AG20443 (cell line): ENCODE data around the gene MYOC.
A peak's percentile ranks its signal among the peaks of the same experiment; 100 is the strongest.
"Not testable (repeated sequence)": the region's sequence is repeated elsewhere in the genome, so short reads cannot be mapped to it uniquely, and the experiment has no call there.

Experiments
- DNase-seq: peaks from one replicate; pipeline ENCODE4 v3.0.0; 2012; ENCODE audit warnings: low spot score, mixed read lengths

MYOC gene

DNA sequence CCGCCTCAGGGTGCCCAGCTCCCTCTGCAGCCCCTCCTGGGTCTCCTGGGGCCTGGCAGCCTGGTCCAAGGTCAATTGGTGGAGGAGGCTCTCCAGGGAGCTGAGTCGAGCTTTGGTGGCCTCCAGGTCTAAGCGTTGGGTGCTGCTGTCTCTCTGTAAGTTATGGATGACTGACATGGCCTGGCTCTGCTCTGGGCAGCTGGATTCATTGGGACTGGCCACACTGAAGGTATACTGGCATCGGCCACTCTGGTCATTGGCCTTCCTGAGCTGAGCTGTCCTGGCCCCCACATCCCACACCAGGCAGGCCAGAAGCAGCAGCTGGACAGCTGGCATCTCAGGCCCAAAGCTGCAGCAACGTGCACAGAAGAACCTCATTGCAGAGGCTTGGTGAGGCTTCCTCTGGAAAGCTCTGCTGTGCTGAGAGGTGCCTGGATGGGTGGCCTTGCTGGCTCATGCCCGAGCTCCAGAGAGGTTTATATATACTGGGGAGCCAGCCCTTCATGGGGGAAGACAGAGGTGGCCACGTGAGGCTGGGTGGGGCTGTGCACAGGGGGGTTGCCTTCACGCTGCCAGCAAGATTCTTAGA lies at the start of gene MYOC:
Gene MYOC, minus strand, starts transcription at position 455 of the 589 bp plus-strand sequence. Its CDS starts 77 bp downstream, at position 378.
- DNase-seq: no peak

DNA sequence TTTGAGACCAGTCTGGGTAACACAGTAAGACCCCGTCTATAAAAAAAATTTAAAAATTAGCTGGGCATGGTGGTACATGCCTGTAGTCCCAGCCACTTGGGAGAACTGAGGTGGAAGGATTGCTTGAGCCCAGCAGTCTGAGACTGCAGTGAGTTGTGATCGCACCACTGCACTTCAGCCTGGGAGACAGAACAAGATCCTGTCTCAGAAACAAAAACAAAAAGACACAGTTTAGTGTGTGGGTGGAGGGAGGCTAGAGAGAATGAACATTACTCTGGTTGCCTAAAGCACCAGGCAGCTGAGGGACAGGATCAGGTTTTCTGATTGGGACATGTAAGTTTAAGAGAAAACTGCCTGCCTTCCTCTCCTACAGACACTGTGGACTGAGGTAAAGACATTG lies 47.0 kb upstream of the MYOC start:
- no peak for DNase-seq

DNA sequence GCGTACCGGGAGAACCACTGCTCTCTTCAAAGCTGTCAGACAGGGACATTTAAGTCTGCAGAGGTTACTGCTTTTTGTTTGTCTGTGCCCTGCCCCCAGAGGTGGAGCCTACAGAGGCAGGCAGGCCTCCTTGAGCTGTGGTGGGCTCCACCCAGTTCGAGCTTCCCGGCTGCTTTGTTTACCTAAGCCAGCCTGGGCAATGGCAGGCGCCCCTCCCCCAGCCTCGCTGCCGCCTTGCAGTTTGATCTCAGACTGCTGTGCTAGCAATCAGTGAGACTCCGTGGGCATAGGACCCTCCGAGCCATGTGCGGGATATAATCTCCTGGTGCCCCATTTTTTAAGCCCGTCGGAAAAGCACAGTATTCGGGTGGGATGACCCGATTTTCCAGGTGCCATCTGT lies 43.3 kb upstream of the MYOC start:
- DNase-seq: not testable (repeated sequence)

- DNase-seq: not testable (repeated sequence)
These were observed 41.1 kb upstream of the MYOC start for GRCh38 chr1:171693541-171693940.

DNA sequence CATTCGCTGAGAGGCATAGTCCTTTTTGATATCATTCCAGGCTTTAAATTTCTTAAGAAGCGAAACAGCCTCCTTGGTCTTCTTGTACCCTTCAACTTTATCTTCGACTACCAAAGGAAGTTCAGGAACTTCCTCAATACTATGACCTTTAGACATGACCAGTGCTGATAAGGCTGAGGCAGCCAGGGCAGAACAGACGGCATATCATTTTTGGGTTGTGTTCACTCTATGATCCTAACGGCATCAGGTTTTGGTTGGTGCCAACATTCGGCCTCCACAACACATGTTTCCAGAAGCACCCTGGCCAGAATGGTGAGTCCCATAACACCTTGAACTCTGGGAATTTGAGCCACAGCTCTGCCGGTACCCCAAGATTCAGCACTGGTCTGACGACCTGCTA lies 31.4 kb upstream of the MYOC start:
- no peak for DNase-seq

DNA sequence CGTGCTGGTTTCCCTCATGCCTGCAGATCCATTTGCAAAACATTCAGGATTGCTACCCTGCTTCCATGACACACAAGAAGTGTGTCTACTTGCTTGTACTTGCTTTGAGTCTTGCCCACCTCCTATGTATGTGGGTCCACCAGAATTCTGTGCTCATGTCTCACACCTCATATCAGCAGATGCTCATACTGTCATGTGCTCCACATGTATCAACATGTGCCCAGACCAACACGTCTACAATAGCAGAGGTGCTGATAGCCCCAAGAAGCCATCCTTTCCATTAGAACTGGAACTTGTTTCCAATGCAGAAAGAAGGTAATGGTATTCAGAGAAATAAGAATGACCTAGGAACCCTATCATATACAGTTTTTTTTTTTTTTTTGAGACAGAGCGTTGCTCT lies 27.9 kb upstream of the MYOC start:
- DNase-seq: no peak

GRCh38 chr1:171676823-171677222 lies 24.3 kb upstream of the MYOC start:
- no peak for DNase-seq

DNA sequence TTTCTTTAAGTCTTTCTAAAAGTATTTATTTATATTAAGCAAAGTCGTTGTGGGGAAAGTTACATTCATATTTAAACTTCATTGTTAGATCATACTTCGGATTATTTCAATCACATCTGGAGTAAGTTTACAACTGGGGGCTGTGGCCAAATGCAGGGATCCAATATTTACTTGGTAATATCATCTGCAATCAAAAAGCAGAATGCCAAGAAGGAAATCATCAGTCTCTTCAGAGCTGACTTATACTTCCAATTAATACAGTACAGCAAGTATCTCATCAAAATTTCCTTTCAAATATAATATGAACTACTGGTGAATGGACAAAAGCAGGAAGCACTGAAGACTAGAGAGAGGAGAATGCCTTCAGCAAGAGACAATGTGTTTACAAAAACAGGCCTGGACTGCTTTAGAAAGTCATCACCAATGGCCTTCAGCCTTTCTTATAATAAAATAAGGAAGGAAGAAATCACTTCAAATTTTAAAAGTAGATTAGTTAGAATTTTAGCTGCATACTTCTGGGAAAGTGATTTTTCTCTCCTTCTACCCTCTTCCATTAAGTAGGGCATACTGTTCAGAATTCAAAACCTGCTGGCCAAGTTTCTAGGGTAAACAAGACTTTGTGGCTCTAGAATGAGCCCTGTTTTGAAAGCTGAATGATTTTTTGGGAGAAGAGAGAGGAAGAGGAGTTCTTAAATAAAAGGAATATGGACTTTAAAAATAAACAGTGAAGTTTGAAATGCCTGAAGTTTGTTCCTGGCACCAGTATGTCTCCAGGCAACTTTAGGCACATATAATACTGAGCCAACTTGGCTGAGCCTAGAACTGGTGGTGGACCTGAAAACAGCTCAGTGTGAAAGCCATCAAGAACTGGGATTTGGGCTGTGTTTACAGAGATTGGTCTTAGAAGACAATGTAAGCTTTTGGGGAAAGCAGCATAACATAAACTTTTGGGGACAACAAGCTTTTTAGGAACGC lies 22.2 kb upstream of the MYOC start:
- no peak for DNase-seq

DNA sequence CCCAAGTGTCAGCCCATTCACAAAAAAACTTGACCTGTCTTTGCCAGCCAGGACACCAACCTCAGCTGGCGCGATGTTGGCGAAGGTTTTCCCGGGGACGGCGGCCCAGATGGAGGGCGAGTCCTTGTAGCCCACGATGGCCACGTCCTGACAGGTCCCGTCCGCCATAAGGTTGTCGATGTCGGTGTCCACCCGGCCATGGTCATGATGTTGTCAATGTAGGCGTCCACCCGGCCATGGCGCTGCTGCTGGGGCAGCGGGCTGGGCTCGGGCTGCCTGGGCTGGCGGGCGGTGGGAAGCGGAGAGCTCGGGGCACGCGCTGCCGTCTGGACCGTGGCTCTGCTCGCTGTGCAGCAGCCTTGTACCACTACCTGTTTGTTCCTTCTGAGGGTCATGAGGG lies 18.3 kb upstream of the MYOC start:
- DNase-seq: no peak

GRCh38 chr1:171668372-171668771 lies 15.9 kb upstream of the MYOC start:
- no peak for DNase-seq

DNA sequence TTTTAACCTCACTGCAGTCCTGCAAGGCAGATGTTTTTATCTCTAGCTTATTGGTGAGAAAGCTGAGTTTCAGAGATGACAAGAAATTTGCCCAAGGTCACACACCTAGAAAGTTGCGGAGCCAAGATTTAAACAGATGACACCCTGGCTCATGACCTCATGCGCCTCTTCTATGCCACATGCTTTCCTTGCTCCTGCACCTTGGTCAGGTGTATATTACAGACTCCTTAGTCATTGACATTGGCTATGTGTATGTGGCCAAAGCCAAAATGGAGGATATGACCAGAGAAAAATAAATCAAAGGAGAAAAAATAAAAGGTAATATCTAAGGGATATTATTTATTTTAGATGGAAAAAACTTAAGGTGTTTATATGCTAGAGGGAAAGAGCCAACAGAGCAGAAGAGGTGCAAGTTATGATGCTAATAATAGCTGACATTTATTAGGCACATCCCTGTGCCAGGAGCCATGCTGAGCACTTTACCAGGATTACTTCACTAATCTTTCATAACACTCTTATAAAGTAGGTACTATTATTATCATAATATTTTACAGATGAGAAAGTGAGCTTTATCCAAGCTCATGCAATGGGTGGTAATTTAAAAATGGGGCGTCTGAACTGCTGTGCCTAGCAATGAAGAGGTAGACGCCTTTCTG lies 13.8 kb upstream of the MYOC start:
- no peak for DNase-seq

- DNase-seq: peak; percentile 45
These were observed 12.5 kb upstream of the MYOC start for GRCh38 chr1:171664976-171665375.

DNA sequence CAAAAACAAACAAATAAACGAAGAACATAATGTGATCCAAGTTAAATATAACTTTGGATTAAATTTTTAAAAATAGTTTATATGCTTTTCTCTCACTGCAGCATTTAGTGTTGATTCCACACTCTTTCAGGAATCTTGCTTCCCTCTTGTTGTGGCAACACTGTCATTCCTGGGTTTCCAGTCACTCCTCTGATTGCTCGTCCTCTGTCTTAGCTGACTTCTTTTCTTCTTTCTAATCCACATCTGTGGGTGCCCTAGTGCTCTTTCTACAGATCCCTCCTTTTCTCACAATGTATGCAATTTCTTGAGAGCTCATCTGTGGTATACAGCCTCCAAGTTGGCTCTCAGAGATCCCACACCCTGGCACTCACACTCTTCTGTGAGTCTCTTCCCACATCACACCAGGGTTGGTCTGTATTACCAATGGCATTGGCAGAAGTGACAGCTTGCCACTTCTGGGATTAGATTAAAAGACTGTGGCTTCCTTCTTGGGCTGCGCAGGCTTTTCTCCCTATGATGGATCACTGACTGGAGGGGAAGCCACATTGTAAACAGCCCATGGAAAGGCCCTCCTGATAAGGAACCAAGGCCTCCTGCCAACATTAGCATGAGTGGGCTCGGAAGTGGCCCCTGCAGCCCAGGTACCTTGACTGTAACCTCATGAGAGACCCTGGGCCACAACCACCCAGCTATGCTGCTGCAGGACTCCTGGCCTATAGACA lies 11.5 kb upstream of the MYOC start:
- DNase-seq: peak; percentile 64

DNA sequence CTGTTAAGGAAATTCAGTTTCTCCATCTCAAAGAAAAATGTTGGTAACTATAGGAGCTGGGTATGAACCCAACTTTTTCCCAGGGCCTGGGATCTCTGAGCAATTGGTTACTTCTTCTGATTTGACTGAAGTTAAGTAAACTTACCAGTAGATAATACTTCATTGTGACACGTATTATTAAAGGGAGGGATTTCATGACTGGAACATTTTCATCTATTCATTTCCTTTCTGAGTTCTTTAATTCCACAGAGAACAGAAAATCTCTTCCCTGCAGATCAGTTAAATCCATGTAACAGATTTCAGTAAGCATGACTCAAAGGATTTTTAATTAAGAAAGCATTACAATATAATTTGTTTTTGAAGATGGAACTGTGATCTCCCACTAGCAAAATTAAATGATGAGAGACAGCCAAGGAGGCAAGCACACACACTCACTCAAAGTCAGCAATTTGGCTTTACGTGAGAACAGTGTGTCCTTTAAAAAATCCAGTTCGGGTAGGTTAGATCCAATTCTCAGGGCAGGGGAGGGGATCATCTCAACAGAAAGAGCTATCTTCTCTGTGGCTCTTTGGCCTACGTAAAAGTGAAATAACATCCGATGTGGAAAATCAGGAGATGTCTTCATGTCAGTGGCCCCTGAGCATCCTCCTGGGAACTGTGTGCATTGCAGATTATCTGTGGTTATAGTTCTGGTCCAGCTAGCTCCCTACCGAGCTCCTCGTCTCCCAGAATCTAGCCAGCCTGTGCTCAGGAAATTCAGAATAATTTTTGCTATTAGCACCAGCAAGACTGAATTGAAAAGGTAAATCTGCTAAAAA lies 10.8 kb upstream of the MYOC start:
- peak; percentile 29 for DNase-seq

- no peak for DNase-seq
These were observed 8.7 kb upstream of the MYOC start for GRCh38 chr1:171661076-171661650.

- DNase-seq: not testable (repeated sequence)
These were observed 3.7 kb upstream of the MYOC start for GRCh38 chr1:171656206-171656605.

- no peak for DNase-seq
These were observed 3.2 kb upstream of the MYOC start for GRCh38 chr1:171655746-171656116.

GRCh38 chr1:171654942-171655745 lies 2.7 kb upstream of the MYOC start:
- peak; percentile 63 for DNase-seq

- peak; percentile 30 for DNase-seq
These were observed 1.9 kb upstream of the MYOC start for GRCh38 chr1:171654201-171654941.
